HG03064 (cell line): ENCODE data around the gene LMTK3.

Experiments used
- ATAC-seq: cut with Tn5 transposase; IDR thresholded peaks from one replicate; pipeline ENCODE4 v1.9.1; 2021; ENCODE audit warnings: low read depth; ENCODE audit not compliant: unreplicated experiment

The LMTK3 gene

GRCh38 chr19:48454150-48454730 is 57.4 kb downstream of the LMTK3 start:
- ATAC-seq = no peak

- ATAC-seq = no peak
These were observed 59.1 kb downstream of the LMTK3 start for GRCh38 chr19:48452289-48453190.

- no peak for ATAC-seq
These were observed 60.0 kb downstream of the LMTK3 start for GRCh38 chr19:48451624-48452023.

DNA sequence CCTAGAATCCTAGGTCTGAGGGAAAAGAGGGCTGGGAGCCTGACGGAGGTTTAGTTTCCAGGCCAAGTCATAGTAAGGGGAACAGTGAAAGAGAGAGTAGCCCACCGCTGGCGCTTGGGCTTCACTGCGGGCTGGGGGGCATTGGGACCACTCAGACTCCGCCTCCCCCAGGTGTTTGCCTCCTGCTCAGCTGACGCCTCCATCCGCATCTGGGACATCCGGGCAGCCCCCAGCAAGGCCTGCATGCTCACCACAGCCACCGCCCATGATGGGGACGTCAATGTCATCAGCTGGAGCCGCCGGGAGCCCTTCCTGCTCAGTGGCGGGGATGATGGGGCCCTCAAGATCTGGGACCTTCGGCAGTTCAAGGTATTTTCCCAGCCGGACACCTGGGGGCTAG is 60.8 kb downstream of the LMTK3 start:
- no peak for ATAC-seq

DNA sequence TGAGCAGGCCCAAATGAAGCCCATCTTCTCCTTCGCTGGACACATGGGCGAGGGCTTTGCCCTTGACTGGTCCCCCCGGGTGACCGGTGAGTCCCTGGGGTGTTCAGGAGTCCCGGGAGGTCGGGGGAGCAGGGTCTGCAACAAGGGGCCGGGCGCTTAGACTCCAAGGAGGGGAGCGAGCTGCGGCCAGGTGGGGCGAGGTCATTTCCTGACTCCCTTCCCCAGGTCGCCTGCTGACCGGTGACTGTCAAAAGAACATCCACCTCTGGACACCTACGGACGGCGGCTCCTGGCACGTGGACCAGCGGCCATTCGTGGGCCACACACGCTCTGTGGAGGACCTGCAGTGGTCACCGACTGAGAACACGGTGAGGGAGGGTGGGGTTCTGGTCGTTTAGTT is 61.2 kb downstream of the LMTK3 start:
- no peak for ATAC-seq

DNA sequence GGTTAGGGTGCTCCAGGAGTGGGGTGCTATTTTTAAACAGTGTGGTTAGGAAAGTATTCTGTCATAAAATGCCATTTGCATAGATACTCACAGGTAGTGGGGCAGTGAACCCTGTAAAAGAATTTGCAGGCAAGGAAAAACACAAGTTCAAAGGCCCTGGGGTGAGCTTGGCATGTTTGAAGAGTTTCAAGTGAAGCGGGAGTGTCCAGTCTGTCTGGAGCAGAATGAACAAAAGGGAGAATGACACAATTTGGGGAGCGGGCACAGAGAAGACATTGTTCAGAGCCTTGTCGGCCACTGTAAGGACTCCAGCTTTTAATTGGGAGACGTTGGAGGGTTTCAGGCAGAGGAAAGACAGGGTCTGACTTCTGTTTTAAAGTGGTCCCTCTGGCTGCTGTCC is 63.1 kb downstream of the LMTK3 start:
- ATAC-seq = no peak

DNA sequence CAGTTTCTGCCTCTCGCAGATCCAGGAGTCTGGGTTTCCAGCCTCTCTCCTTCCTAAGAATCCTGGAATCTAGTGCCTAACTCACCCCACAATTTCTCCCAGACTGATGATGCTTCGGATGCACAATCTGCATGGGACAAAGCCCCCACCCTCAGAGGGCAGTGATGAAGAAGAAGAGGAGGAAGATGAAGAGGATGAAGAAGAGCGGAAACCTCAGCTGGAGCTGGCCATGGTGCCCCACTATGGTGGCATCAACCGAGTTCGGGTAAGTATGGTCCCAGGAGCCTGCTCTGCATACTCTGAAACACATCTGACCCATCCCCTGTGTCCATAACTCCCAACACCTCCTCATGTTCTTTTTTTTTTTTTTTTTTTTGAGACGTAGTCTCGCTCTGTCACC is 65.1 kb downstream of the LMTK3 start:
- ATAC-seq = no peak

- ATAC-seq = peak; percentile 75
These were observed 65.8 kb downstream of the LMTK3 start, which contains the start of gene GRWD1 for GRCh38 chr19:48445606-48446481. GRWD1 (plus strand) TSS chr19:48445983; CDS start chr19:48446006, 23 bp downstream.

GRCh38 chr19:48445256-48445605 is 66.4 kb downstream of the LMTK3 start:
- peak; percentile 13 for ATAC-seq

DNA sequence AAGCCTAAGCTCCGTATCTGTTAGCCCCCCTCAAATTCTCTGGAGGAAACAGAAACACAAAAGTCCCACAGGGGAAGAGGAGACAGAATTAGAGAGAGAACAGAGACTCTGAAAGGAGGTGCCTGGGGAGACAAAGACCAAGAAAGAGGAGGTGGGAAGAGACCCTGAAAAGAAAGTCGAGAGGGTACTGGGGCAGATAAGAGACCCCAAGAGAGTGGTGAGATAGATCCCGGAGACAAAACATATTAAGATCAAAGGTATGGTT is 66.8 kb downstream of the LMTK3 start:
- no peak for ATAC-seq

GRCh38 chr19:48444129-48444935 is 67.3 kb downstream of the LMTK3 start:
- ATAC-seq = no peak

DNA sequence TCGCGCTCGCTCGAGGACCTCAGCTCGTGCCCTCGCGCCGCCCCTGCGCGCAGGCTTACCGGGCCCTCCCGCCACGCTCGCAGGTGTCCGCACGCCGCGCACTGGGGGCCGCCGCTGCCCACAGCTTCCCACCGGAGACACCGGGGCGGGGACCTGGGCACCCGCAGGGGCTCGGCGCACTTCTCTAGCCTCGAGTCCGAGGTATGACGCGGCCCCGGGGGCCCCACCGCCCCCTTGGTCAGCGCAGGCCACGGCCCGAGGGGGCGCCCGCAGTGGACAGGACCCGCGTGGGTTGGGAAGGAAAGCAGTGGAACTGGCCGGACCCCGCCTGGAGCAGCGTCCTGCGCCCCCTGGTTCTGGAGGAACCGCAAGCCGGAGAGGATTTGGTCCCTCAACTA is 67.9 kb downstream of the LMTK3 start:
- ATAC-seq = no peak

- no peak for ATAC-seq
These were observed 68.4 kb downstream of the LMTK3 start for GRCh38 chr19:48443256-48443655.

- no peak for ATAC-seq
These were observed 69.3 kb downstream of the LMTK3 start for GRCh38 chr19:48442116-48443035.

DNA sequence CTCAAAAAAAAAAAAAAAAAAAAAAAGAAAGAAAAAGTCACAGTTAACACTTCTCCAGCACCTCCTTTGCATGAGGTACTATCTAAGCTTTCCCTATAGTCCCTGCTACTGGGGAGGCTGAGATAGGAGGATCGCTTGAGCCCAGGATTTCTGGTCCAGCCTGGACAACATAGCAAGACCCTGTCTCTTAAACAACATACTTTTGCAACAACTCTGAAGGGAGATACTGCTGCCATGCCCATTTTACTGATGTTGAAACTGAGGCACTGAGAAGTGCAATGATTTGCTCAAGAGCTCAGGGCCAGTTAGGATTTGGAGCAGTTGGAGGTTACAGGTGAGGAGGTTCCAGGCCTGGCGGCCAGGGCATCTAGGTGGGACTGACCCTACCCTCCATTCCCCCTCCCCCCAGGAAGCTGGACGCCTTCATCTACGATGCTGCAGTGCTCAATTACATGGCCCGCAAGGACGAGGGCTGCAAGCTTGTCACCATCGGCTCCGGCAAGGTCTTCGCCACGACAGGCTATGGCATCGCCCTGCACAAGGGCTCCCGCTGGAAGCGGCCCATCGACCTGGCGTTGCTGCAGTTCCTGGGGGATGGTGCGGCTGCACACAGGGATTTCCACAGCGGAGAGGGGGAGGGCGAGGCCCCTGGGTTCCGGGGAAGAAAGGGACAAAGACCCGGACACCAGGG is 70.1 kb downstream of the LMTK3 start:
- ATAC-seq = no peak

GRCh38 chr19:48436586-48436985 is 75.0 kb downstream of the LMTK3 start:
- ATAC-seq = no peak
